KBM-7 (cell line): ENCODE measurements around the gene PTPRD.
A peak's percentile ranks its signal among the peaks of the same experiment; 100 is the strongest.

Experiments used
- DNase-seq: peaks from one replicate; pipeline ENCODE4 v3.0.0-alpha.2; 2015
- in situ Hi-C: fragments of 300-500 bp; cut with MboI; formaldehyde crosslinking; loops from 2 replicates; pipeline ENCODE4 v1.14.3; 2020; ENCODE audit warnings: low sequenced_read_pairs, low pct_unique_long_range_greater_than_20kb, mixed read lengths

Gene PTPRD

GRCh38 chr9:8653855-8654254, 1958.9 kb downstream of the PTPRD start:
- in situ Hi-C loops: no loop called here
- peak; percentile 1 for DNase-seq

GRCh38 chr9:8653111-8653510, 1959.7 kb downstream of the PTPRD start:
- in situ Hi-C loops: no loop called here
- DNase-seq: no peak

GRCh38 chr9:8652255-8652654, 1960.5 kb downstream of the PTPRD start:
- DNase-seq: no peak
- in situ Hi-C loops: no loop called here

- no peak for DNase-seq
- in situ Hi-C loops: no loop called here
Observed at GRCh38 chr9:8651846-8652215, 1961.0 kb downstream of the PTPRD start.

GRCh38 chr9:8651070-8651845, 1961.5 kb downstream of the PTPRD start:
- in situ Hi-C loops: no loop called here
- DNase-seq: no peak

GRCh38 chr9:8649807-8650206, 1963.0 kb downstream of the PTPRD start:
- in situ Hi-C loops: no loop called here
- DNase-seq: no peak

- DNase-seq: peak; percentile 3
- in situ Hi-C loops: no loop called here
Observed at GRCh38 chr9:8649160-8649559, 1963.6 kb downstream of the PTPRD start.

GRCh38 chr9:8648271-8648845, 1964.4 kb downstream of the PTPRD start:
- DNase-seq: no peak
- in situ Hi-C loops: no loop called here

- no peak for DNase-seq
- in situ Hi-C loops: no loop called here
Observed at GRCh38 chr9:8647824-8648223, 1965.0 kb downstream of the PTPRD start.

GRCh38 chr9:8644571-8644970, 1968.2 kb downstream of the PTPRD start:
- in situ Hi-C loops: no loop called here
- no peak for DNase-seq

GRCh38 chr9:8643896-8644295, 1968.9 kb downstream of the PTPRD start:
- DNase-seq: no peak
- in situ Hi-C loops: no loop called here

- in situ Hi-C loops: no loop called here
Observed at GRCh38 chr9:8643464-8643863, 1969.3 kb downstream of the PTPRD start.

GRCh38 chr9:8640761-8641160, 1972.0 kb downstream of the PTPRD start:
- in situ Hi-C loops: no loop called here
- no peak for DNase-seq

More at GRCh38 chr9:8643464-8643863, 1969.3 kb downstream of the PTPRD start:
- DNase-seq: no peak

GRCh38 chr9:8637626-8638025, 1975.2 kb downstream of the PTPRD start:
- no peak for DNase-seq
- in situ Hi-C loops: no loop called here

GRCh38 chr9:8633784-8634183, 1979.0 kb downstream of the PTPRD start:
- in situ Hi-C loops: no loop called here
- no peak for DNase-seq

- no peak for DNase-seq
- in situ Hi-C loops: no loop called here
Observed at GRCh38 chr9:8632493-8632892, 1980.3 kb downstream of the PTPRD start.

GRCh38 chr9:8628791-8629190, 1984.0 kb downstream of the PTPRD start:
- in situ Hi-C loops: no loop called here
- no peak for DNase-seq

GRCh38 chr9:8627976-8628679, 1984.7 kb downstream of the PTPRD start:
- in situ Hi-C loops: no loop called here
- DNase-seq: no peak

- in situ Hi-C loops: no loop called here
- DNase-seq: no peak
Observed at GRCh38 chr9:8622871-8623270, 1989.9 kb downstream of the PTPRD start.

- no peak for DNase-seq
- in situ Hi-C loops: no loop called here
Observed at GRCh38 chr9:8622222-8622802, 1990.5 kb downstream of the PTPRD start.
